ENCODE results near the gene COASY.
"Not testable (repeated sequence)": the region's sequence is repeated elsewhere in the genome, so short reads cannot be mapped to it uniquely, and the experiment has no call there.

Gene COASY

GRCh38 chr17:42535155-42536047 lies 26.5 kb upstream of the COASY start:
- peak; percentile 60 for DNase-seq

GRCh38 chr17:42536048-42536371 lies 25.9 kb upstream of the COASY start, which contains the start of gene NAGLU:
TSS of gene NAGLU (plus strand) at chr17:42536241. CDS start at chr17:42536273, 32 bp downstream.
- peak; percentile 97 for DNase-seq

- DNase-seq = peak; percentile 97
Observed at GRCh38 chr17:42536372-42537155, 25.4 kb upstream of the COASY start.

GRCh38 chr17:42537156-42537805 lies 24.7 kb upstream of the COASY start:
- DNase-seq = no peak

- DNase-seq = peak; percentile 26
Observed at GRCh38 chr17:42537826-42538451, 24.0 kb upstream of the COASY start.

GRCh38 chr17:42538482-42538881 lies 23.5 kb upstream of the COASY start:
- DNase-seq = no peak

GRCh38 chr17:42540558-42540957 lies 21.4 kb upstream of the COASY start:
- DNase-seq = not testable (repeated sequence)

GRCh38 chr17:42541041-42541833 lies 20.7 kb upstream of the COASY start:
- peak; percentile 18 for DNase-seq

- DNase-seq = no peak
Observed at GRCh38 chr17:42543190-42544079, 18.5 kb upstream of the COASY start.

- no peak for DNase-seq
Observed at GRCh38 chr17:42544874-42545283, 17.1 kb upstream of the COASY start.

GRCh38 chr17:42545755-42546505 lies 16.0 kb upstream of the COASY start:
- DNase-seq = not testable (repeated sequence)

GRCh38 chr17:42547001-42547461 lies 14.9 kb upstream of the COASY start:
- DNase-seq = no peak

GRCh38 chr17:42547698-42548069 lies 14.3 kb upstream of the COASY start:
- DNase-seq = no peak

GRCh38 chr17:42548070-42548837 lies 13.7 kb upstream of the COASY start:
- peak; percentile 91 for DNase-seq

- DNase-seq = no peak
Observed at GRCh38 chr17:42548993-42549755, 12.8 kb upstream of the COASY start.

GRCh38 chr17:42552736-42553135 lies 9.2 kb upstream of the COASY start, which contains the start of gene HSD17B1:
TSS of gene HSD17B1 (plus strand) at chr17:42552923. CDS start at chr17:42552934, 11 bp downstream.
- DNase-seq = not testable (repeated sequence)

- DNase-seq = no peak
Observed at GRCh38 chr17:42553161-42553818, 8.7 kb upstream of the COASY start.

- DNase-seq = peak; percentile 41
Observed at GRCh38 chr17:42553866-42554249, 8.1 kb upstream of the COASY start.

All from NCI-H69 (cell line).